GM19023 (cell line): ENCODE measurements around the gene AQP6.

ENCODE experiments used
- ATAC-seq: cut with Tn5 transposase; IDR thresholded peaks from one replicate; pipeline ENCODE4 v1.9.1; 2021; ENCODE audit warnings: mild to moderate bottlenecking, moderate library complexity; ENCODE audit not compliant: unreplicated experiment

AQP6 gene

GRCh38 chr12:50025187-50026059, 52.7 kb downstream of the AQP6 start, which contains the start of gene RACGAP1:
RACGAP1 (minus strand) TSS chr12:50025494; CDS start chr12:50016715, 8,779 bp downstream.
- ATAC-seq, result peak; percentile 98

- ATAC-seq, result no peak
Observed at GRCh38 chr12:50026691-50027090, 53.9 kb downstream of the AQP6 start.
